Astrocyte (in vitro differentiated cells and primary cell): ENCODE measurements around the gene TMEM94. TPM values are rescaled to one million over a fixed set of nuclear protein-coding genes. Genes with fewer than 3 reads are reported as not detected.

Source experiments
- DNase-seq: peaks from one replicate; pipeline ENCODE4 v3.0.0-alpha.2; 2010; ENCODE audit warnings: low read depth
- FAIRE-seq: peaks from 2 replicates; lab custom pipeline; 2011; peaks lifted over from hg19 to GRCh38; lab: Jason Lieb, UNC
- H2AFZ ChIP-seq: 2 replicates; pipeline ENCODE4 v1.6.0; 2012; ENCODE audit warnings: low read depth, low read length, inconsistent platforms
- H3K27ac ChIP-seq: 2 replicates; pipeline ENCODE4 v1.5.1; 2011; ENCODE audit warnings: low read depth, low read length, inconsistent platforms
- H3K27me3 ChIP-seq: 2 replicates; pipeline ENCODE4 v1.6.0; 2011; ENCODE audit warnings: low read length, inconsistent platforms; ENCODE audit not compliant: insufficient read depth
- H3K36me3 ChIP-seq: 2 replicates; pipeline ENCODE4 v1.5.1; 2011; ENCODE audit warnings: low read length, inconsistent platforms; ENCODE audit not compliant: insufficient read depth
- H3K4me1 ChIP-seq: 2 replicates; pipeline ENCODE4 v1.5.1; 2011; ENCODE audit warnings: low read length, inconsistent platforms; ENCODE audit not compliant: insufficient read depth
- H3K4me2 ChIP-seq: 2 replicates; pipeline ENCODE4 v1.6.0; 2012; ENCODE audit warnings: low read length, inconsistent platforms
- H3K4me3 ChIP-seq: 2 replicates; pipeline ENCODE4 v1.5.1; 2011; ENCODE audit warnings: low read depth, mild to moderate bottlenecking, low read length, inconsistent platforms; ENCODE audit not compliant: insufficient read depth
- H3K79me2 ChIP-seq: 2 replicates; pipeline ENCODE4 v1.6.0; 2012; ENCODE audit warnings: mild to moderate bottlenecking, low read length, inconsistent platforms; ENCODE audit not compliant: insufficient read depth
- H3K9ac ChIP-seq: 2 replicates; pipeline ENCODE4 v1.6.0; 2012; ENCODE audit warnings: mild to moderate bottlenecking, low read length, inconsistent platforms
- H3K9me3 ChIP-seq: 2 replicates; pipeline ENCODE4 v1.5.1; 2012; ENCODE audit warnings: low read depth, mild to moderate bottlenecking, low read length, inconsistent platforms; ENCODE audit not compliant: insufficient read depth
- H4K20me1 ChIP-seq: 2 replicates; pipeline ENCODE4 v1.6.0; 2012; ENCODE audit warnings: low read length, inconsistent platforms; ENCODE audit not compliant: insufficient read depth
- H3K27ac Mint-ChIP-seq: one replicate; pipeline ENCODE4 v1.8.0; 2021; ENCODE audit warnings: mild to moderate bottlenecking, mixed read lengths; ENCODE audit not compliant: unreplicated experiment
- H3K27me3 Mint-ChIP-seq: one replicate; pipeline ENCODE4 v1.8.0; 2021; ENCODE audit warnings: low read depth, mixed read lengths; ENCODE audit not compliant: unreplicated experiment
- H3K36me3 Mint-ChIP-seq: one replicate; pipeline ENCODE4 v1.8.0; 2021; ENCODE audit warnings: low read depth, mixed read lengths; ENCODE audit not compliant: unreplicated experiment
- H3K4me1 Mint-ChIP-seq: one replicate; pipeline ENCODE4 v1.8.0; 2021; ENCODE audit warnings: low read depth, mixed read lengths; ENCODE audit not compliant: unreplicated experiment
- H3K4me3 Mint-ChIP-seq: one replicate; pipeline ENCODE4 v1.8.0; 2021; ENCODE audit warnings: mild to moderate bottlenecking, moderate library complexity, mixed read lengths; ENCODE audit not compliant: unreplicated experiment
- H3K9me3 Mint-ChIP-seq: one replicate; pipeline ENCODE4 v1.8.0; 2021; ENCODE audit warnings: mild to moderate bottlenecking, mixed read lengths; ENCODE audit not compliant: unreplicated experiment
- CTCF ChIP-seq: IDR thresholded peaks from 2 replicates; pipeline ENCODE4 v1.5.1; 2011; ENCODE audit warnings: low read depth, mild to moderate bottlenecking, inconsistent platforms, low read length, moderate library complexity; ENCODE audit not compliant: insufficient read depth
- EZH2 ChIP-seq: IDR thresholded peaks from 2 replicates; pipeline ENCODE4 v1.6.1; 2012; ENCODE audit warnings: mild to moderate bottlenecking, low read length, inconsistent platforms; ENCODE audit not compliant: insufficient read depth
- total RNA-seq: library from RNA; stranded (reverse); gene quantifications from 2 replicates; pipeline ENCODE4 v1.2.1, GENCODE V29; 2021

TMEM94 gene
- total RNA-seq, 1 donor from 2014 or later, result 52.4 TPM

- FAIRE-seq, result no peak
- Histone ChIP-seq H2AFZ (no peak overlapping the region), H4K20me1 (peaks cover 29% of the 10 kb centered on the region), H3K36me3 (no peaks in the 10 kb centered on the region), H3K79me2 (peaks cover 55% of the 10 kb centered on the region), H3K27ac (no peak overlapping the region), H3K9ac (no peak overlapping the region), H3K4me1 (no peaks in the 10 kb centered on the region), H3K4me2 (no peak overlapping the region), H3K9me3 (no peaks in the 10 kb centered on the region), H3K4me3 (no peak overlapping the region), H3K27me3 (no peaks in the 10 kb centered on the region)
- H3K4me3 Mint-ChIP-seq, result no peak overlapping the region
- no peak for DNase-seq
- H3K27ac Mint-ChIP-seq, result no peak overlapping the region
- no peaks in the 10 kb centered on the region for H3K9me3 Mint-ChIP-seq
- TF ChIP-seq CTCF (no peak), EZH2 (no peak)
- peaks cover 2% of the 10 kb centered on the region for H3K4me1 Mint-ChIP-seq
- no peaks in the 10 kb centered on the region for H3K27me3 Mint-ChIP-seq
- H3K36me3 Mint-ChIP-seq, result peaks cover 2% of the 10 kb centered on the region
Measured at GRCh38 chr17:75465039-75465438, 8.6 kb downstream of the TMEM94 start.

DNA sequence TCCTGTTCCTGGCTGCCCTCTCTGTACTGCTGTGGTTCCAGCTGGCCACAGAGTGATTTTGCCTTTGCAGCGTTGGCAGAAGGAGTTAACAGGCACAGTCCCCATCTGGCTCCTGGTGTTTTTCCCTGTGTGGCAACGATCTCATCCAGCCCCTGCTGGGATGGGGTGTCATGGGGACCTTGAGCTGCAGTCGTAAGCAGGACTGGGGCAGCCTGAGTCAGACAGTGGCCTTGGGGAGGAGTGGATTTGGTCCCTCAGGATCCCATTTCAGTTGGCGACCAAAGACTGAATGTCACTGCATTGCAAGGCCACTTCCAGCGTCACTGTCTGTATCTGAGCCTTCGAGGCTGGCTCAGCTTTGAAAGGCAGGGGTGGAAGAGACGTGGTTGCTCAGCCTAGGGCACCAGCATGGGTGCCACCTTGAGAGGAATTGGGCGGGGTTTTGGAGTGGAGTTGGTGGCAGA is 11.9 kb downstream of the TMEM94 start:
- H3K27ac Mint-ChIP-seq, result no peak overlapping the region
- no peak overlapping the region for H3K4me3 Mint-ChIP-seq
- Histone ChIP-seq H3K4me2 (no peak overlapping the region), H2AFZ (no peak overlapping the region), H3K79me2 (peaks cover 38% of the 10 kb centered on the region), H3K4me3 (no peak overlapping the region), H3K36me3 (no peaks in the 10 kb centered on the region), H3K27me3 (no peaks in the 10 kb centered on the region), H3K9me3 (no peaks in the 10 kb centered on the region), H3K4me1 (no peaks in the 10 kb centered on the region), H3K9ac (peak overlapping the region; percentile 8), H3K27ac (no peak overlapping the region), H4K20me1 (peaks cover 27% of the 10 kb centered on the region)
- FAIRE-seq (no peak), DNase-seq (no peak)
- no peaks in the 10 kb centered on the region for H3K27me3 Mint-ChIP-seq
- H3K9me3 Mint-ChIP-seq, result no peaks in the 10 kb centered on the region
- peaks cover 2% of the 10 kb centered on the region for H3K4me1 Mint-ChIP-seq
- peaks cover 18% of the 10 kb centered on the region for H3K36me3 Mint-ChIP-seq
- TF ChIP-seq CTCF, result no peak
- no peak for TF ChIP-seq EZH2

DNA sequence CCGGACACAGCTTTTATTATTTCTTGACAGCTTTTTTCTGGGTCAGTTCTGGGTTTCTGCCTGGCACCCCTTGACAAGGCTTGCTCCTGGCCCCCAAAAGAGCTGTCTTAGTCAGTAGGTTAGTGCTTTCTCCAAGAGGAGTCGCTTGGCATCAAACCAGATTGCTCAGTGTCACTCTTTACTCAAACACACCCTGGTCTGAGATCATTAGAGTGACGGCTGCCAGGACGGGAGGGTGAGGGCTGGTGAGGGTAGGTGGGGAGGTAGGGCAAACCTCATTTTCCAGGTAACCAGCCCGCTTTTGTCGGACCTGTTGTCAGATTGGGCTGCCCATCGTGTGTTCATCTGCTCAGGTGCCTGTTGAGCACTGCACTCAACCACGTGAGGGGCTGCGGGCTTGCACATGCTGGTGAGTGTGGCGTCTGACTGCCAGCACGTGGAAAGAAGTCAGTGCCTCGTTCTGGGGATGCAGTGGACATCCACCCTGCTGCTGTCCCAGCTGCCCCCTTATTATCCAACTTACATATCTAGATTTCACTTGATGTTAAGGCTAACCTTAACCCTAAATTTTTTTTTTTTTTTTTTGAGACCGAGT is 12.4 kb downstream of the TMEM94 start:
- no peaks in the 10 kb centered on the region for H3K27me3 ChIP-seq
- no peak overlapping the region for H3K27ac Mint-ChIP-seq
- no peak overlapping the region for H3K4me3 Mint-ChIP-seq
- peaks cover 18% of the 10 kb centered on the region for H3K36me3 Mint-ChIP-seq
- H2AFZ ChIP-seq, result no peak overlapping the region
- peaks cover 33% of the 10 kb centered on the region for H3K79me2 ChIP-seq
- H4K20me1 ChIP-seq, result peaks cover 22% of the 10 kb centered on the region
- no peaks in the 10 kb centered on the region for H3K9me3 ChIP-seq
- FAIRE-seq (no peak), DNase-seq (no peak)
- no peaks in the 10 kb centered on the region for H3K27me3 Mint-ChIP-seq
- no peak overlapping the region for H3K4me3 ChIP-seq
- TF ChIP-seq EZH2 (no peak), CTCF (no peak)
- no peaks in the 10 kb centered on the region for H3K9me3 Mint-ChIP-seq
- H3K27ac ChIP-seq, result no peak overlapping the region
- no peaks in the 10 kb centered on the region for H3K4me1 ChIP-seq
- no peak overlapping the region for H3K4me2 ChIP-seq
- no peak overlapping the region for H3K9ac ChIP-seq
- H3K36me3 ChIP-seq, result no peaks in the 10 kb centered on the region
- peaks cover 2% of the 10 kb centered on the region for H3K4me1 Mint-ChIP-seq
